ENCODE measurements around the gene KIAA0319L.

DNA sequence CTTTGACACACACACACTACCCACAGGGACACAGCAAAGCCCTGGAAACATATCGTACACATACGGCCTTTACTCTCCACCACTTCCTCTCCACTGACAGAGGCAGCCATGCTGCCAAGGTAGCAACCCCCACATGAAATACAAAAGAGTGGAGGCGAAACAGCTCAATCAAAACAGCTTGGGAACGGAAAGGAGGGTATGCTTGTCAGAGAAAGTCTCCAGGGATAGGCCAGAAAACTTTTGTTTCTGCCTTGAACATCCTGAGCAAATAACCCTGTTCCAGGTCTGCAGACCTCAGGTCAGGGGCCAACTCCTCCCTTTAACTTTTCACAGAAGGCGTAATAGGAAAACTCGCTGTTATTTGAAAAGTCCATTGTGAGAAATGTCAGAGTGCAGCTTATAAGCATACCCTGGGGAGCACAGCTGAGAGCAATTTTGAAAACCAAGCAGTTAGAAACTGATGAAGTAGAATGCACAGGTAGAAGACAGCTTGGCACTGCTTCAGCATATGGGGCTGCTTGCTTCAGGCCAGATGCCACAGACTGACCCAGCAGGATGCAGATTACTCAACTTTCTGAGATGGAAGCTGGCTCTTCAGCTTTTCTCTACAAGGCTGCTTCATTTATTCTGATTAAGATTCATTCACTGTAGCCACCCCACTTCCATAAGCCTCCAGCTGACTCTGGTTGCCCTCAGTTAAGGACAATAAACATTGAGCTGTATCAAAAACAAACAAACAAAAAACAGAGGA is 18.0 kb downstream of the KIAA0319L start:
- TF ChIP-seq GATA3 (IDR thresholded peaks at IDR 0.05; ENCODE audit: low read depth, low read length) (no peak), GATA2 (IDR thresholded peaks at IDR 0.05; ENCODE audit: low read depth, low read length) (no peak)

Measured in SH-SY5Y (cell line).